ENCODE measurements around the gene CYB5R3. TPM values are rescaled to one million over a fixed set of nuclear protein-coding genes. Genes with fewer than 3 reads are reported as not detected.
A peak's percentile ranks its signal among the peaks of the same experiment; 100 is the strongest.
"Not testable (repeated sequence)": the region's sequence is repeated elsewhere in the genome, so short reads cannot be mapped to it uniquely, and the experiment has no call there.

CYB5R3 gene
- total RNA-seq, 1 experiment from 2014 or later, result 44.6 TPM

DNA sequence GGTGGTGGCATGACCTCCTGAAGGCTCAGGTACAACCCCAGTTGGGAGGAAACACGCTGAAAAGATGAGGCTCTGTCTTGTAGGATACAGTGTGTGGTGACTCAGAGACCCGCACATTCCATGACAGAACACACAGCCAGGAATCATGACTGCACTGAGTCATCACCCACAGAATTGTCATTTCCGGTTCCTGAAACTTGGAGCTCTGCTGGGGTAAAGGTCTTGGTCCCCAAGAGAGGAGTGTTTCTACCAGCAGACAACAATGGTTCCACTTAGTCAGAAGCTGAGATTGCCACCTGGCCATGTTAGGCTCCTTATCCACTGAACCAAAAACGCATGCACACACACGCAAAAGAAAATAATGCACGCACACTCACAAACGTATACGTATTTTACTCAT lies 31.5 kb upstream of the CYB5R3 start:
- no peak for DNase-seq (ENCODE audit: low spot score)
- in situ Hi-C loops (cut with HindIII; ENCODE audit: low sequenced_read_pairs), result no loop called here

DNA sequence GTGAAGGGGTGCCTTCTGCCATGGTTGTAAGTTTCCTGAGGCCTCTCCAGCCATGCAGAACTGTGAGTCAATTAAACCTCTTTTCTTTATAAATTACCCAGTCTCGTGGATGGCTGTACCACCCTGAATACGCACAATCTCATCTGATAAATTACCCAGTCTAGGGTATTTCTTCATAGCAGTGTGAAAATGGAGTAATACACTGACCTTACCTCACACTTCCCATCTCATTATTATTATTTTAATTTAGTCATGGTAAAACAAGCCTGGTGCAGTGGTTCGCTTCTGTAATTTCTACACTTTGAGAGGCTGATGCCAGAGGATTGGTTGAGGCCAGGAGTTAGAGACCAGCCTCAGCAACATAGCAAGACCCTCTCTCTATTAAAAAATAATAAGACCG lies 30.5 kb upstream of the CYB5R3 start:
- no peak for DNase-seq (ENCODE audit: low spot score)

DNA sequence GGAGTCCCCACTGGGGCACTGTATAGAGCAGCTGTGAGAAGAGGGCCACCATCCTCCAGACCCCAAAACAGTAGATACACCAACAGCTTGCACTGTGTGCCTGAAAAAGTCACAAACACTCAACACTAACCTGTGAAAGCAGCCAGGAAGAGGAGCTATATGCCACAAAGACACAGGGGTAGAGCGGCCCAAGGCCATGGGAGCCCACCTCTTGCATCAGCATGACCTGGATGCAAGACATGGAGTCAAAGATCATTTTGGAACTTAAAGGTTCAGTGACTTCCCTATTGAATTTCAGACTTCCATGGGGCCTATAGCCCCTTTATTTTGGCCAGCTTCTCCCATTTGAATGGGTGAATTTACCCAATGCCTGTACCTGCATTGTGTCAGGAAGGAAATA lies 29.7 kb upstream of the CYB5R3 start:
- DNase-seq (ENCODE audit: low spot score), result no peak
- in situ Hi-C loops (cut with HindIII; ENCODE audit: low sequenced_read_pairs), result no loop called here

More for the DNA sequence above, 30.5 kb upstream of the CYB5R3 start:
- in situ Hi-C loops (cut with HindIII; ENCODE audit: low sequenced_read_pairs), result no loop called here

DNA sequence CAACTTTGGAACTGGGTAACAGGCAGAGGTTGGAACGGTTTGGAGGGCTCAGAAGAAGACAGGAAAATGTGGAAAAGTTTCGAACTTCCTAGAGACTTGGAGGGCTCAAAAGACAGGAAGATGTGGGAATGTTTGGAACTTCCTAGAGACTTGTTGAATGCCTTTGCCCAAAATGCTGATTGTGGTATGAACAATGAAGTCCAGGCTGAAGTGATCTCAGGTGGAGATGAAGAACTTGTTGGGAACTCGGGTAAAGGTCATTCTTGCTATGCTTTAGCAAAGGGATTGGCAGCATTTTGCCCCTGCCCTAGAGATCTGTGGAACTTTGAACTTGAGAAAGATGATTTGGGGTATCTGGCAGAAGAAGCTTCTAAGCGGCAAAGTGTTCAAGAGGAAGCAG lies 28.7 kb upstream of the CYB5R3 start:
- in situ Hi-C loops (cut with HindIII; ENCODE audit: low sequenced_read_pairs); DNase-seq (ENCODE audit: low spot score): not testable (repeated sequence)

DNA sequence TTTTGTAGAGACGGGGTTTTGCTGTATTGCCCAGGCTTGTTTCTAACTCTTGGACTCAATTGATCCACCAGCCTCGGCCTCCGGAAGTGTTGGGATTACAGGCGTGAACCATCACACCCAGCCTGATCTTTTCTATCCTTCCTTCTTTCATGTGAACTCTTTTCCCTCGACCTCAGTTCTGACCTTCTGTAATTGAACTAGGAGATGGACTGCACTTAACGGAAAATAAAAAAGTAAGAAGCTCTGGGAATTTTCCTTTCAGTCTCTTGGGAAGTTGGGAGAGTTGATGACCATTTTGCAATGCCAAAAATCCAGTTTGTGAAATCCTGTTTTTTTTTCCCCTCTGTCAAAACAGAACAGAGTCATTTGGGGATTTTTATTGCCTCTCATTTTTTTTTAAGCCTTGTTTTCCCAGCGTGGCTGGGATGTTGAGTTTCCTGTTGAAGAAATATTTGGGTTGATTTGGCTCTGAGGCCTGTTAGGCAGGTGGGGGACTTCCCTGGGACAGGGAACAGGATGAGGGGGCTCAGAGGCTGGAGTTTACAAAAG lies 26.9 kb upstream of the CYB5R3 start:
- no peak for DNase-seq (ENCODE audit: low spot score)

DNA sequence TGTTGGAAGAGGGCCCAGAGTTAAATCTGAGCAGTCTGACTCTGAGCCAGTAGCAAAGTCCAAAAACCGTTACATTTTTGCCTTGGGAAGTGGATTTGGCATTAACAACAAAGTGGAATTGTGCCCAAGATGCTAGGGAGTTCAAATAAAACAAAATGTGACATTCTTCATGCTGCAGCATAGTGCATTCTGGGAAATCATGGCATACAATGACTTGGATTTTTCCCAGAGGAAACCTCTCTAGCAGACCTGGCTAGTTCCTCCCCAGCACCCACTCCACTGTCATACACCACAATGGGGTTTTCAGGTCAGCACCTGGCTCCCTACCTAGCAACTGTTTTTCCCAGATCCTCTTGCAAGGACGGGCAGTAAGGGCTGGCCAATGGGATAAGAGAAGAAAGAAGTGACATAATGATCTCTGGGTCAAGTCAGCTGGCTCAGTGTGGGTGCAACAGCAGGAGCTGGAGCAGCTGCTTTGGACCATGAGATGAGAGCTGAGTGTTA lies 24.8 kb upstream of the CYB5R3 start:
- no peak for DNase-seq (ENCODE audit: low spot score)
- in situ Hi-C loops (cut with HindIII; ENCODE audit: low sequenced_read_pairs), result no loop called here

More for the DNA sequence above, 26.9 kb upstream of the CYB5R3 start:
- in situ Hi-C loops (cut with HindIII; ENCODE audit: low sequenced_read_pairs), result no loop called here

DNA sequence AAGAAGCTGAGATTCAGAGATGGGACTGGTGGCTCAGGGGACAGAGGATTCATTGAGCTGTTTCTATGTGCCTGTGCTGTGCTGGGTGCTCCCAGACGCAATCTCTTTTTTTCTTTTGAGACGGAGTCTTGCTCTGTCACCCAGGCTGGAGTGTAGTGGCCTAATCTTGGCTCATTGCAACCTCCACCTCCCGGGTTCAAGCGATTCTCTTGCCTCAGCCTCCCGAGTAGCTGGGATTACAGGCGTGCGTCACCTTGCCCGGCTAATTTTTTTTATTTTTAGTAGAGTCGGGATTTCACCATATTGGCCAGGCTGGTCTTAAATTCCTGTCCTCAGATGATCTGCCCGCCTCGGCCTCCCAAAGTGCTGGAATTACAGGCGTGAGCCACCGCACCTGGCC lies 23.9 kb upstream of the CYB5R3 start:
- in situ Hi-C loops (cut with HindIII; ENCODE audit: low sequenced_read_pairs); DNase-seq (ENCODE audit: low spot score): not testable (repeated sequence)

DNA sequence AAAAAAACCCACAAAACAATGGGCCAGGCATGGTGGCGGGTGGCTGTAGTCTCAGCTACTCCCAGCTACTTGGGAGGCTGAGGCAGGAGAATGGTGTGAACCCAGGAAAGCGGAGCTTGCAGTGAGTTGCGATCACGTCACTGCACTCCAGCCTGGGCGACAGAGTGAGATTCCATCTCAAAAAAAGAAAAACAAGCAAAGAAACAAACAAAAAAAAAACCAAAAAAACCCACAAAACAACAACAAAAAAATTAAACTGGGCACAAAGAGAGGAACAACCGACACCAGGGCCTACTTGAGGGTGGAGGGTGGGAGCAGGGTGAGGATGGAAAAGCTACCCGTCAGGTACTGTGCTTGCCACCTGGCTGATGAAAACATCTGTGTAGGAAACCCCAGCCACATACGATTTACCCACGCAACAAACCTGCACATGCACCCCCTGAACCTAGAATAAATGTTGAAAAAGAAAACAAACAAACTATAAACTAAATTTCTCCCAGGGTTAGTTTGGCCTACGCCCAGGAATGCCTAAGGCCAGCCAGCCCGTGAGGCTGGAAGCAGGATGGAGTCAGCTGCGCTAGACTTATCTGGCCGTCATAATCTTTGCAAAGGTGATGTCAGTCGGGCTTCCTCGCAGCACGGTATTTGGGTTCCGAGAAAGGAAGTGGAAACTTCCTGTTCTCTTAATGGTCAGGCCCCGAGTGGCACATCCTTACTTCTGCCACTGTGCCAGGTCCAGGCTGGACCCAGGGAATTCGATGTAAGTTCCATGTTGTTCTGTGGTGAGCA lies 21.9 kb upstream of the CYB5R3 start:
- DNase-seq (ENCODE audit: low spot score), result no peak
- in situ Hi-C loops (cut with HindIII; ENCODE audit: low sequenced_read_pairs), result no loop called here

DNA sequence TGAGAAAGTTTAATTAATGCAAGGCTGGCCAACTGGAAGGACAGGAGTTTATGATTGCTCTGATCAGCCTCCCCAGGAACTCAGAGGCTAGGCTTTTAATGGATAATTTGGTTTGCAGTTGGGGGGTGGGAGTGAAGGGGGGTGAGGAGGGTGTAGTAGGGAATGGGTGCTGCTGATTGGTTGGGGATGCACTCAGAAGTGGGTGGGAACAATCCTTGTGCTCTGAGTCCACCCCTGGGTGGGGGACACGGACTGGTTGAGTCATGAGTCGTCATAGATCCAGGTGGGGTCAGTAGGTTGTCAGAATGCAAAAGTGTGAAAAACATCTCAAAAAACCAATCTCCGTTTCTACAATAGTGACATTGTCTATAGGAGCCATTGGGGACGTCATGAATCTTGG lies 20.9 kb upstream of the CYB5R3 start:
- in situ Hi-C loops (cut with HindIII; ENCODE audit: low sequenced_read_pairs), result no loop called here
- no peak for DNase-seq (ENCODE audit: low spot score)

DNA sequence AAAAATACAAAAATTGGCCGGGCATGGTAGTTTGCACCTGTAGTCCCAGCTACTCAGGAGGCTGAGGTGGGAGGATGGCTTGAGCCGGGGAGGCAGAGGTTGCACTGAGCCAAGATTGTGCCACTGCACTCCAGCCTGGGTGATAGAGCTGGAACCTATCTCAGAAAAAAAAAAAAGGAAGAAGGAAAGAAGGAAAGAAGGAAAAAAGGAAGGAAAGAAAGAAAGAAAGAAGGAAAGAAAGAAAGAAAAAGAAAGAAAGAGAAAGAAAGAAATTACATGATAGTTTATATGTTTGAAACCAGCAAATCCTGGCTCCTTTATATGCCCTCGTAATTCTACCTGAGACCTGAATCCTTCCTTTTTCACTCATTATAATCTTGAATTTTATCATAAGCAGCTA lies 17.2 kb upstream of the CYB5R3 start:
- in situ Hi-C loops (cut with HindIII; ENCODE audit: low sequenced_read_pairs), result loop anchor here (10.0 kb wide), 1 partner anchor 438 kb away; no protein-coding TSS in a partner anchor
- DNase-seq (ENCODE audit: low spot score), result not testable (repeated sequence)

DNA sequence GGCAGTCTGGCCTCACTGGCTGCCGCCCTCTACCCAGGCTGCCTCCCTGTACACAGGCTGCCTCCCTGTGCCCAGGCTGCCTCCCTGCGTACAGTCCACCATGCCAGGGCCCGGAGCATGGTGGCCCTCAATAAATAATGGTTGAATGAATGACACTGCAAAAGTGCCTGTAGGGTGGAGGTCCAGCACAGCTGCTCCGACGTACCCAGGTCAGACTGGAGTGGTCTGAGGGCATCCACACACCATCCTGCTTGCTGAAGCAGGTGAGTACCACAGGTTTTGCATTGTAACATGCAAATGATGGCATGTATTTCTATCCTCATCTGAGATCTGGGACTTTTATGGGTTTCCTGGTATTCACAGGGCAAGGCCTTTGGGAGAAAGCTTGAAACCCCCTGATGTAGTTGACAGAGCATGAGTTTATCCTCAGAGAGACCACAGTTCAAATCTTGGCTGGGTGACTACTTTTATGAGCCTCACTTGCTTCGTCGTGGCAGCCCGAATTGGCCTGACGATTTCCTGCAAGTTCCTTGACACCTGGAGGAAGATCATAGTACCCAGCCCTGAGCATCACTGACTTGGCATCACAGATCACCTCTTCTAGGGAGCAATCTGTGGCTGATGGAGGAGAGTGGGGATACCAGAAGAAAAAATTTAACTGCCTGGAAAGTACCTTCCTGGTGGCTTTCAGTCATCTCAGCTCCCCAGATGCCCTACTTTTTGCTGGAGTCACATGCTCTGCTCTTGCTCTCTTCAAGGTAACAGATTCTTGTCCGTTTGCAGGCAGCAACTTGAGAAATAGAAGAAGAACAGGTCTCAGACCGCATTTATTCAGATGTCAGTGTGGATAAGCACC lies 16.0 kb upstream of the CYB5R3 start:
- in situ Hi-C loops (cut with HindIII; ENCODE audit: low sequenced_read_pairs), result loop anchor here (10.0 kb wide), 1 partner anchor 440 kb away; no protein-coding TSS in a partner anchor
- DNase-seq (ENCODE audit: low spot score), result no peak

DNA sequence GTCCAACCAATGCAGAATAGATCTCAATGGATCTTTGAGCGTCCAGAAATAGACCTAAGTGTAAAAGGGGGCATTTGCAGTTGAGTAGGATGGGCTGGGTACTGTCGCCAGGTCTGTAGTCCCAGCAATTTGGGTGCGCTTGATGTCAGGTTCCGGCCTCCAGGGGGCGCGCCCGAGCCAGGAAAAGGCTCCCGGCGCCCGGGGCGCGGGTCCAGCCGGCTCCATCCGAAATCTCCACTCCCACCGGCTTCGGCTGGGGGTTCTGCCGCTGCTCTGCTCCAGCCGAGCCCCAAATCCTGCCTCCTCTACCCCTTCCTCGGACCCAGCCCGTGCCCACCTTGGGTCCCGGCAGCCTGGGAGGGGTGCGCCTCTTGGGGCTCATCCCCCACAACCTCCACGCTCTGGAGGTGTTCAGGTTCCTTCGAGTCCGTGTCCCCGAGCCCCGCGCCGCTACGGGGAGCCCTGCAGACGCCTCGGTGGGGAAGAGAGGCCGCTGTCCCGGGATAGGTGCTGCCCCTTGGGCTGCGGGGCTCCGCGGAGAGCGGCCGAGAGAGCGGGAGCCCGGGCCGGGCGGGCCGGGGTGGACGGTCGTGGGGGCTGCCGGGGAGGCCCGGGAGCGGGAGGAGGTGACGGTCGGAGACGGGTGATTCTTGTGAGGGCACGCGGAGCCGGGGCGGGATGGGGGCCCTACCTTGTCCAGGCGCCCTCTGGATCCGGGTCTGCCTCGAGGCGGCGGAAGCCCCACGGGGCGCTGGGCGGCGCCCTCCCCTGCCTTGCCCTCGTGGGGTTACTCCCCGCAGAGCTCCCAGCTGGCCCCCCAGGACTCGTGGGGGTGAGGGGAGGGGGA lies 13.0 kb upstream of the CYB5R3 start:
- peak; percentile 75 for DNase-seq (ENCODE audit: low spot score)
- in situ Hi-C loops (cut with HindIII; ENCODE audit: low sequenced_read_pairs), result loop anchor here (10.0 kb wide), 1 partner anchor 443 kb away; no protein-coding TSS in a partner anchor

DNA sequence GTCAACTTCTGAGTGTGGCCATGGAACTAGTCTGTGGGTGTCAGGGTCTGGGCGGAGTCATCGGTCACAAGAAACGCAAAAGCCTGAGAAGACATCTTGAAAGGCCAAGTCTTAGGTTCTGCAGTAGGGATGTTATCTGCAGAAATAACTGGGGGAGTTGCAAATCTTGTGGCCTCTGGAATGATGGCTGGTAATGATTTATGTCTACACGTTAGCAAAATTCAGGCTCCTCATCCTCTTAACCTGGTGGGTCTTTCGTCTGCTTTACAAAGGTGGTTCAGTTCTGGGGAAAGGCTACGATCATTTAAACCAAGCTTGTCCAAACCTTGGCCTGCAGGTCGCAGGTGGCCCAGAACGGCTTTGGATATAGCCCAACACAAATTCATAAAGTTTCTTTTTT lies 7.4 kb upstream of the CYB5R3 start:
- no peak for DNase-seq (ENCODE audit: low spot score)
- in situ Hi-C loops (cut with HindIII; ENCODE audit: low sequenced_read_pairs), result no loop called here

DNA sequence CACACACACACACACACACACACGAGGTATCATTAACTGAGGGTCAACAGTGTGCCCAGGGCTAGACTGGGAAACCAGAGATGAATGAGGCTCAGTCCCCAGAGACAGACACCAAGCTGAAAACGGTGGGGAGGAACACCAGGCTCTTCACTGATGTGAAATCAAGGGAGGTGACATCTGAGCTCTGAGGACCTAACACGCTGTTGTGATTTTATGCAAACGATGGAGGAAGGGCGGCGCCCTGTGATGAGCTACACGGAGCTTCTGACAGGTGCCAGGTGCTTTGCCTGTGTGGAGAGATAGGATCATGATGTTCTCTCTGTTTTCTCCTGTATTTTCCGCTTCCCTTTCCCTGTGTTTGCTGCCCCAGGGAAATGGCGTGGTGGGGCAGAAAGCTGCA lies 6.5 kb upstream of the CYB5R3 start:
- in situ Hi-C loops (cut with HindIII; ENCODE audit: low sequenced_read_pairs), result no loop called here
- no peak for DNase-seq (ENCODE audit: low spot score)

DNA sequence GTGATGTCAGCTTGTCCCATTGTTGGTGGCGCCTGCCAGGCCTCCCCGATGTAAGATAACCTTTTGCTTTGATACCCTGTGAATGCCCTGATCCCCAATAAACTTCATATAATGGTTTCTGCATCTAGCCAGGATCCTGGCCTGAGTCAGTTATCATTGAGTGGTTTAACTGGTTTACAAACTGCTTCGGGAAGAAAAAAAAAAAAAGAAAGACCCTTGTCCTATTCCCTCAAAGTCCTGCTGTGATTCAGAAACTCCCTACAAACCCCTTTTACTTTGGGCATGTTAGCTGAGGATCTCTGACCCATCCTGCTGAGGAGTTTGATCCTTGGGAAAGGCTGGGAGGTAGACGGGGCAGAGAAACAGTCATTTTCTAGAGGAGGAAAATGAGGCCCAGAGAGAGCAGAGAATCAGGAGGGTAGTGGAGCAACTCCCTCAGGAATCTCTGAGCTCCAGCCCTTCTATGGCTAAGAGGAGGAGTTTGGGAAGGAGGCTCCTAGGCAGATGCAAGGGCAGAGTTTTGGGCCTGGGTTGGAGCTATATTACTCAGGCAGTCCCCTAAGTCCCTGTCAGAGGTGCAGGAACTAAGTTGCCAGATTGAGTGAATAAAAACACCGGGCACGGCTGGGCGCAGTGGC lies 5.4 kb upstream of the CYB5R3 start:
- DNase-seq (ENCODE audit: low spot score), result no peak
- in situ Hi-C loops (cut with HindIII; ENCODE audit: low sequenced_read_pairs), result no loop called here

DNA sequence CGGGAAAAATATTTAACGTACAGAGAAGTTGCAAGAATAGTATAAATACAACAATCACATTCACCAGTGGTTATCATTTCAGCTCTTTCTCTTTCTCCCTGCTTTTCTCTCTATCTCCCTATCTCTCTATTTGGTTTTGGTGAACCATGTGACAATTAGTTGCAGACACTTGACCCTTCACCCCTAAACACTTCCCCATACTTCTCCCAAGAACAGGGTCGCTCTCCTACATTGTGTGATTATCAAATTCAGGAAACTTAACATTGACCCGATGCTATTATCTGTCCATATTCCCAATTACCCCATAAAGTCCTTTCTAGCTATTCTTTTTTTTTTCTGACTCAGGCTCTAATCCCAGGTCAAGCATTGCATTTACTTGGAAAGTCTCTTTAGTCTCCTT lies 4.8 kb upstream of the CYB5R3 start:
- no peak for DNase-seq (ENCODE audit: low spot score)
- in situ Hi-C loops (cut with HindIII; ENCODE audit: low sequenced_read_pairs), result no loop called here

DNA sequence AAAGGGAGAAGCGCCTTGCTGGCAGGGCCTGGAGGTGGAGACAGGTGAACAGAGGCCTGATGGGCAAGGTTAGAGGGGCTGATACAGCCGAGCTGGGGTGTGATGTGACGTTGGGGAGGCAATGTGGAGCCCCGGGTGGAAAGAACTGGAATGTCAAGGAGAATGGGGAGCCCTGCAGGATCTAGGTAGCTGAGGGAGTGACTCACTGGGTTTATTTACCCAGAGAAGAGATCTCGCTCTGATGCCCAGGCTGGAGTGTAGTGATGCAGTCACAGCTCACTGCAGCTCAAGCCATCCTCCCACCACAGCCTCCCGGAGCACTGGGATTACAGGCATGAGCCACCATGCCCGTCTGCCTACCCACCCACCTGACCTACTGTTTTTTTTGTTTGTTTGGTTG lies 1.9 kb upstream of the CYB5R3 start:
- in situ Hi-C loops (cut with HindIII; ENCODE audit: low sequenced_read_pairs), result no loop called here
- no peak for DNase-seq (ENCODE audit: low spot score)
